Measurements from ENCODE around the gene TBC1D24.

The TBC1D24 gene

DNA sequence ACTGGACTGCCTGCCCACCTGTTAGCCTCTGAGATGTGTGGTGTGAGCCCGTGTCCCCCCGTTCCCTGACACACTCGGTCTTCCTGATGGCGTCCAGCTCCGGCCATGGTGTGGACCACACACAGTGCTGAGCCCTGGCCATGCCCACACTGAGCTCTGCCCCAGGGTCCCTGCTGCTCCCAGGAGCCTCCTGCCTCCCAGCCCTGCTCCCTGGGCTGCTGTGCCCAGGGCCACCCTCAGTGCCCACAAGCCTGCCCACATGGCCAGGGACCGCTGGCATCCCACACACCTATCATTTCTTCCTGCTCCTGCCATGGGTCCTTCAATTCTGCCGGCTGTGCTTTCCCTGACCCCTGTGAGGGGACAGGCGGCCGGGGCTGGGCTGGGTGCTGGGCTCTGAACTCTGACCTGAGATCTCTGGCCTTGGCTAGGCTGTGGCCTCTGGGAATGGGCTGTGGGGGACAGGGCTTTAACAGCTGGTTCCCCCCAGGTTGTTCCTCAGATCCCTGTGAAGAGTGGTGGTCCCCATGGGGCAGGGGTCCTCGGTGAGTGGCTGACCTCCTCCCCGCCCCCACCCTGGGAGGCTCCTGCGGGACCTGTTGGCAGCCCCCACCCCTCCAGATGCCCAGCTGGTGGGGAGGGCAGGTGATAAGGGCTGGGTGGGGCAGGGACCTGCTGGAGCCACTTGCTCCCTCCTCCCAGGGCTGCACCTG lies 52.3 kb downstream of the TBC1D24 start:
- Histone ChIP-seq H3K9me2 (replicated peaks; ENCODE audit: insufficient read depth, low read length) (no peaks in the 10 kb centered on the region), H3K9me3 (ENCODE audit: insufficient read depth, low read length) (no peaks in the 10 kb centered on the region), H3F3A (ENCODE audit: insufficient read depth) (peaks cover 10% of the 10 kb centered on the region; the same call in 1 of the 2 replicates), H3K4me2 (ENCODE audit: low read depth, low read length, poor library complexity, severe bottlenecking) (no peak overlapping the region), H3K27me3 (ENCODE audit: low read length) (no peaks in the 10 kb centered on the region), H3K79me2 (ENCODE audit: insufficient read depth, low read length) (no peaks in the 10 kb centered on the region), H3K27ac (ENCODE audit: low read depth, low read length) (no peak overlapping the region), H3K36me3 (ENCODE audit: low read length) (no peaks in the 10 kb centered on the region), H3K9ac (ENCODE audit: low read length) (no peak overlapping the region), H4K20me1 (ENCODE audit: low read depth, low read length) (no peaks in the 10 kb centered on the region), H3K4me3 (ENCODE audit: insufficient read depth, low read length, poor library complexity, severe bottlenecking) (no peak overlapping the region), H2AFZ (ENCODE audit: low read depth, low read length, severe bottlenecking) (no peak overlapping the region)
- no peak for TF ChIP-seq EZH2phosphoT487 (conservative IDR thresholded peaks at IDR 0.05; ENCODE audit: low read length)
- TF ChIP-seq, protein P1, sequence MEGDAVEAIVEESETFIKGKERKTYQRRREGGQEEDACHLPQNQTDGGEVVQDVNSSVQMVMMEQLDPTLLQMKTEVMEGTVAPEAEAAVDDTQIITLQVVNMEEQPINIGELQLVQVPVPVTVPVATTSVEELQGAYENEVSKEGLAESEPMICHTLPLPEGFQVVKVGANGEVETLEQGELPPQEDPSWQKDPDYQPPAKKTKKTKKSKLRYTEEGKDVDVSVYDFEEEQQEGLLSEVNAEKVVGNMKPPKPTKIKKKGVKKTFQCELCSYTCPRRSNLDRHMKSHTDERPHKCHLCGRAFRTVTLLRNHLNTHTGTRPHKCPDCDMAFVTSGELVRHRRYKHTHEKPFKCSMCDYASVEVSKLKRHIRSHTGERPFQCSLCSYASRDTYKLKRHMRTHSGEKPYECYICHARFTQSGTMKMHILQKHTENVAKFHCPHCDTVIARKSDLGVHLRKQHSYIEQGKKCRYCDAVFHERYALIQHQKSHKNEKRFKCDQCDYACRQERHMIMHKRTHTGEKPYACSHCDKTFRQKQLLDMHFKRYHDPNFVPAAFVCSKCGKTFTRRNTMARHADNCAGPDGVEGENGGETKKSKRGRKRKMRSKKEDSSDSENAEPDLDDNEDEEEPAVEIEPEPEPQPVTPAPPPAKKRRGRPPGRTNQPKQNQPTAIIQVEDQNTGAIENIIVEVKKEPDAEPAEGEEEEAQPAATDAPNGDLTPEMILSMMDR (IDR thresholded peaks at IDR 0.05; ENCODE audit: insufficient read depth, low read length, poor library complexity, severe bottlenecking) = no peak

DNA sequence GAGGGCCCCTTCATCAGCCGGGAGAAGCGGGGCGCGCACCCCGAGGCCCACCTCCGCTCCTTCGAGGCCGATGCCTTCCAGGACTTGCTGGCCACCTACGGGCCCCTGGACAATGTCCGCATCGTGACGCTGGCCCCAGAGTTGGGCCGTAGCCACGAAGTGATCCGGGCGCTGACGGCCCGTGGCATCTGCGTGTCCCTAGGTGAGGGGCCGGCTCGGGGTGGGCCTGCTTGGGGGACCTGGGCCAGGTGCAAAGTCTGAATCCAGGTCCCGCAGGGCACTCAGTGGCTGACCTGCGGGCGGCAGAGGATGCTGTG lies 52.8 kb downstream of the TBC1D24 start:
- Histone ChIP-seq H3K9me3 (ENCODE audit: insufficient read depth, low read length) (no peaks in the 10 kb centered on the region), H3K9ac (ENCODE audit: low read length) (no peak overlapping the region), H4K20me1 (ENCODE audit: low read depth, low read length) (no peaks in the 10 kb centered on the region), H3K9me2 (replicated peaks; ENCODE audit: insufficient read depth, low read length) (no peaks in the 10 kb centered on the region), H3K79me2 (ENCODE audit: insufficient read depth, low read length) (no peaks in the 10 kb centered on the region), H3K27ac (ENCODE audit: low read depth, low read length) (no peak overlapping the region), H3K27me3 (ENCODE audit: low read length) (no peaks in the 10 kb centered on the region), H3K4me2 (ENCODE audit: low read depth, low read length, poor library complexity, severe bottlenecking) (no peak overlapping the region), H3K36me3 (ENCODE audit: low read length) (no peaks in the 10 kb centered on the region), H3K4me3 (ENCODE audit: insufficient read depth, low read length, poor library complexity, severe bottlenecking) (no peak overlapping the region), H2AFZ (ENCODE audit: low read depth, low read length, severe bottlenecking) (no peak overlapping the region), H3F3A (ENCODE audit: insufficient read depth) (peaks cover 12% of the 10 kb centered on the region; the same call in 1 of the 2 replicates)
- TF ChIP-seq, protein P1 (IDR thresholded peaks at IDR 0.05; ENCODE audit: insufficient read depth, low read length, poor library complexity, severe bottlenecking) = no peak
- no peak for TF ChIP-seq EZH2phosphoT487 (conservative IDR thresholded peaks at IDR 0.05; ENCODE audit: low read length)

DNA sequence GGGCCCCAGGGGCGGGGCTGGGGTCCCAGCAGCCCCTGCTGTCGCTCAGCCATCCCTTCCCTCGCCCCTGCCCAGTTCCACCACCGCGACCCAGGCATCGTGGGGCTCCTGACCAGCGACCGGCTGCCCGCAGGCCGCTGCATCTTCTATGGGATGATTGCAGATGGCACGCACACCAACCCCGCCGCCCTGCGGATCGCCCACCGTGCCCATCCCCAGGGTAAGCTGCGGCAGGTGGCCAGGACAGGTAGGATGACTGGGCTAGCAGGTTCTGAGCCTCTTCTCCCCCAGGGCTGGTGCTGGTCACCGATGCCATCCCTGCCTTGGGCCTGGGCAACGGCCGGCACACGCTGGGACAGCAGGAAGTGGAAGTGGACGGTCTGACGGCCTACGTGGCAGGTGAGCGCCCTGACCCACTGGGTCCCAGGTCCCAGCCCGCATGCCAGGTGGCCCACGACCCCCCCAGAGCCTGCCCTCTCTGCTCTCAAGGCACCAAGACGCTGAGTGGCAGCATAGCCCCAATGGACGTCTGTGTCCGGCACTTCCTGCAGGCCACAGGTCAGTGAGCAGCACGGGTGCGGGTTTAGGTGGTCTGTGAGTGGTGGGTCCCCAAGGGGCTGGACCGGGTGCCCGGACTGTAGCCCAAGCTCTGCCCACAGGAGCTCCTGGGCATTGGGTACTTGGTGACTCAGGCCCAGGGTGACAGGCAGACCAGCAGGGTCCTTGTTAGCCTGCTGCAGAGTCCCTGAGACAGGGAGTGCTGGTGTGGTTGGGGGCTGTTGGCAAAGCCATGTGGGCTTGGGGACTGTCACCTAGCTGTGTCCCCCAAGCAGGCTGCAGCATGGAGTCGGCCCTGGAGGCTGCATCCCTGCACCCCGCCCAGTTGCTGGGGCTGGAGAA lies 53.5 kb downstream of the TBC1D24 start:
- no peaks in the 10 kb centered on the region for H3K36me3 ChIP-seq (ENCODE audit: low read length)

More for the DNA sequence above, 53.5 kb downstream of the TBC1D24 start:
- no peaks in the 10 kb centered on the region for H3K27me3 ChIP-seq (ENCODE audit: low read length)
- no peaks in the 10 kb centered on the region for H4K20me1 ChIP-seq (ENCODE audit: low read depth, low read length)
- H2AFZ ChIP-seq (ENCODE audit: low read depth, low read length, severe bottlenecking) = no peak overlapping the region
- no peak overlapping the region for H3K27ac ChIP-seq (ENCODE audit: low read depth, low read length)
- H3K9me3 ChIP-seq (ENCODE audit: insufficient read depth, low read length) = no peaks in the 10 kb centered on the region
- no peak overlapping the region for H3K4me2 ChIP-seq (ENCODE audit: low read depth, low read length, poor library complexity, severe bottlenecking)
- no peak overlapping the region for H3K4me3 ChIP-seq (ENCODE audit: insufficient read depth, low read length, poor library complexity, severe bottlenecking)
- no peaks in the 10 kb centered on the region for H3K79me2 ChIP-seq (ENCODE audit: insufficient read depth, low read length)
- no peaks in the 10 kb centered on the region for H3K9me2 ChIP-seq (replicated peaks; ENCODE audit: insufficient read depth, low read length)
- H3K9ac ChIP-seq (ENCODE audit: low read length) = no peak overlapping the region
- no peak for TF ChIP-seq EZH2phosphoT487 (conservative IDR thresholded peaks at IDR 0.05; ENCODE audit: low read length)
- TF ChIP-seq, protein P1 (IDR thresholded peaks at IDR 0.05; ENCODE audit: insufficient read depth, low read length, poor library complexity, severe bottlenecking) = no peak
- H3F3A ChIP-seq (ENCODE audit: insufficient read depth) = peaks cover 14% of the 10 kb centered on the region; the same call in 1 of the 2 replicates

Data from SU-DHL-6 (cell line).